Tibial nerve (tissue), 4 donors: ENCODE data around the gene GRIN1. TPM values are rescaled to one million over a fixed set of nuclear protein-coding genes. Genes with fewer than 3 reads are reported as not detected.
A peak's percentile ranks its signal among the peaks of the same experiment; 100 is the strongest.

Experiments
- DNase-seq, 2 donors: peaks; one replicate each; pipeline ENCODE4 v3.0.0-alpha.2; 2019; ENCODE audit warnings: low spot score in 2 of 2
- H3K27ac ChIP-seq, 4 donors: fragments of 200-600 bp; sonication (generic) in 3 of 4; one replicate each; pipeline ENCODE4 v1.5.1; 2017 to 2019; ENCODE audit warnings: mild to moderate bottlenecking in 1 of 4
- H3K27me3 ChIP-seq, 2 donors: fragments of 200-600 bp; sonication (generic) in 1 of 2; one replicate each; pipeline versions ENCODE4 v1.5.1 to v1.6.0; 2017 to 2019
- H3K36me3 ChIP-seq, 3 donors: fragments of 200-600 bp; sonication (generic); one replicate each; pipeline ENCODE4 v1.5.1; 2018 to 2019
- H3K4me1 ChIP-seq, 4 donors: fragments of 200-600 bp; sonication (generic) in 3 of 4; one replicate each; pipeline ENCODE4 v1.5.1; 2017 to 2019
- H3K4me3 ChIP-seq, 4 donors: fragments of 200-600 bp; sonication (generic) in 3 of 4; one replicate each; pipeline ENCODE4 v1.5.1; 2017 to 2019; ENCODE audit warnings: mild to moderate bottlenecking in 1 of 4, moderate library complexity in 1 of 4
- H3K9me3 ChIP-seq, 4 donors: fragments of 200-600 bp; sonication (generic) in 3 of 4; one replicate each; pipeline ENCODE4 v1.5.1; 2017 to 2019
- EP300 ChIP-seq, 2 donors: sonication (generic); formaldehyde crosslinking; IDR thresholded peaks; one replicate each; pipeline ENCODE4 v1.6.1; 2017; ENCODE audit warnings: antibody characterized with exemption in 2 of 2, mild to moderate bottlenecking in 1 of 2
- POLR2A ChIP-seq, 2 donors: fragments of 450-650 bp; IDR thresholded peaks; one replicate each; pipeline ENCODE4 v1.6.1; 2017; ENCODE audit warnings: antibody characterized with exemption in 2 of 2, mild to moderate bottlenecking in 2 of 2, moderate library complexity in 2 of 2
- WGBS, 2 donors: methylation state at CpG; one replicate each; pipeline ENCODE4 v1.1.5; 2018; 5-methylcytosine and 5-hydroxymethylcytosine counted together
- small RNA-seq: library from RNA; depleted of rRNA; stranded (forward); fragments of <200 nt; gene quantifications from one replicate; pipeline ENCODE3, GENCODE V24; 2016
- total RNA-seq, 4 donors: library from RNA; depleted of rRNA; stranded (reverse); fragments of >200 nt; gene quantifications; one replicate each; pipeline ENCODE4 v1.1.0, GENCODE V29; 2016
- TF ChIP-seq, protein P1 (sequence below), 5 experiments: fragments of 200-600 bp in 3 of 5; fragments of 450-650 bp in 2 of 5; sonication (generic) in 3 of 5; IDR thresholded peaks; one replicate each; pipeline ENCODE4 v1.5.1; 2016 to 2019; ENCODE audit warnings: antibody characterized with exemption in 5 of 5, mild to moderate bottlenecking in 3 of 5, moderate library complexity in 2 of 5

GRIN1 gene
- total RNA-seq, 4 donors from 2014 or later = 0.21 TPM; not detected in 3

DNA sequence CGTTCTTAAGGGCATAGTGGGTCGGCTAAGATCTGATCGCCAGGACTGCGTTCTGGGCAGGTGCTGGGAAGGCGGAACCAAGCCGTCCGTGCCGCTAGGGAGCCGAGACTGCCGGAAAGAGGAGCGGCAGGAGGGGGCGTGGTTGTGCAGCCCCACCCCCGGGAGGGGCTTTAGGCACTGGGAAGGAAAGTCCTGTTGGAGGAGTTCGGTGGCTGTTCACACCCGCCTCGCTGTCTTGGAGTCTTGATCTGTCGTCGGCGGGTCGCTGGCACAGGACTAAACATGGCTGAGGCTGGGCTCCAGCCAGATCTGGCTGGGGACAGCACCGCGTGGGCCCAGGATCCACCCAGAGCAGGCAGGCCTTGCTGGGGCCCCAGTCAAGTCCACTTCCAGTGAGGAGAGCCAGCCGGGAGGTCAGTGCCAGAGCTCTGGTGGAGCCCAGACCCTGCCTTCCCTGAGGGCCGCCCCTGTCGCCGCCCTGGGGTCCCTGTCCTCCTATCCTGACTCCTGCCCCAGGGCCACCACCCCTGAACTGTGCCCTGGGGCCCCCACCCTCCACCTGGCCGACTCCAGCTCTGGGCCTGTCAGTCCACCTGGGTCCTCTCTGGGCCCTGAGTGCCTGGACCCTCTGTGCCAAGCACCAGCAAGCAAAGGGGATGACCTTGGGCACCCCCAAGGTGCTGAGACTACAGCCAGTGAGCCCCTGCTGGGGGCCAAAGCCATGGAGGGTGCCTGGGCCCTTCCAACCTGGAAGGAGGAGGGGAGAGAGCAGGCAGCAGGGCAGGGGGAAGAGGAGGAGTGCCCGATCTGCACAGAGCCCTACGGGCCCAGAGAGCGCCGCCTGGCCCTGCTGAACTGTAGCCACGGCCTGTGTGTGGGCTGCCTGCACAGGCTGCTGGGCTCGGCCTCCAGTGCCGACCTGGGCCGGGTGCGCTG is 78.6 kb downstream of the GRIN1 start:
- peak overlapping the region in 3 of 4 donors; percentile 76 to 83 (median 80) for H3K27ac ChIP-seq
- DNase-seq = peak; percentile 43 to 48
- WGBS, 2 donors = 52 to 65% methylated on average over 14 to 29 of the region's 36 CpGs

DNA sequence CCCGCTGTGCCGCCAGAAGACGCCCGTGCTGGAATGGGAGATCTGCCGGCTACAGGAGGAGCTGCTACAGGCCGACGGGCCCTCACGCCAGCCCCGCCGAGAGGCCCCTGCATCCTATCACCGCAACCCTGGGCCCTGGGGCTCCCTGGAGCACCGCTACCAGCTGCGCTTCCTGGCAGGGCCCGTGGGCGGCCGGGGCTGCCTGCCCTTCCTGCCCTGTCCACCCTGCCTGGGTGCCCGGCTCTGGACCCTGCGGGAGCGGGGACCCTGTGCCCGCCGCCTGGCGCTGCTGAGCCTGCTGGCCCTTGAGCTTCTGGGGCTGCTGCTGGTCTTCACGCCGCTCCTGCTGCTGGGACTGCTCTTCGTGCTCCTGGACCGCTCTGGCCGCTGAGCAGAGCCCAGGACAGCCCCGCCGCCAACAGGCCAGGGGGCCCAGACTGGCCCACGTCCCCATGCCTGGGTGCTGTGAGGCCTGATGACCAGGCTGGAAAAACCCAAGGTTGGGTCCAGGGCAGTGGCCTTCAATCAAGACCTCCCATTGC is 79.3 kb downstream of the GRIN1 start:
- peaks cover 0 to 61% (median 28%) of the 10 kb centered on the region in 4 donors for H3K4me1 ChIP-seq
- H3K27ac ChIP-seq = peak overlapping the region in 3 of 4 donors; percentile 76 to 83 (median 80)
- peak overlapping the region in 2 of 4 donors; percentile 31 to 40 for H3K4me3 ChIP-seq
- H3K9me3 ChIP-seq = no peaks in the 10 kb centered on the region
- H3K27me3 ChIP-seq = no peaks in the 10 kb centered on the region
- H3K36me3 ChIP-seq = peaks cover 0 to 37% (median 0%) of the 10 kb centered on the region in 3 donors
- no peak for DNase-seq
- WGBS, 2 donors = 81 to 82% methylated on average over 8 to 29 of the region's 30 CpGs
- TF ChIP-seq POLR2A (IDR thresholded peaks at IDR 0.05) = no peak
- TF ChIP-seq, protein P1, sequence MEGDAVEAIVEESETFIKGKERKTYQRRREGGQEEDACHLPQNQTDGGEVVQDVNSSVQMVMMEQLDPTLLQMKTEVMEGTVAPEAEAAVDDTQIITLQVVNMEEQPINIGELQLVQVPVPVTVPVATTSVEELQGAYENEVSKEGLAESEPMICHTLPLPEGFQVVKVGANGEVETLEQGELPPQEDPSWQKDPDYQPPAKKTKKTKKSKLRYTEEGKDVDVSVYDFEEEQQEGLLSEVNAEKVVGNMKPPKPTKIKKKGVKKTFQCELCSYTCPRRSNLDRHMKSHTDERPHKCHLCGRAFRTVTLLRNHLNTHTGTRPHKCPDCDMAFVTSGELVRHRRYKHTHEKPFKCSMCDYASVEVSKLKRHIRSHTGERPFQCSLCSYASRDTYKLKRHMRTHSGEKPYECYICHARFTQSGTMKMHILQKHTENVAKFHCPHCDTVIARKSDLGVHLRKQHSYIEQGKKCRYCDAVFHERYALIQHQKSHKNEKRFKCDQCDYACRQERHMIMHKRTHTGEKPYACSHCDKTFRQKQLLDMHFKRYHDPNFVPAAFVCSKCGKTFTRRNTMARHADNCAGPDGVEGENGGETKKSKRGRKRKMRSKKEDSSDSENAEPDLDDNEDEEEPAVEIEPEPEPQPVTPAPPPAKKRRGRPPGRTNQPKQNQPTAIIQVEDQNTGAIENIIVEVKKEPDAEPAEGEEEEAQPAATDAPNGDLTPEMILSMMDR (IDR thresholded peaks at IDR 0.05) = no peak
- no peak for TF ChIP-seq EP300 (IDR thresholded peaks at IDR 0.05)

More for the DNA sequence above, 78.6 kb downstream of the GRIN1 start:
- Histone ChIP-seq H3K4me1 (peaks cover 0 to 55% (median 23%) of the 10 kb centered on the region in 4 donors), H3K9me3 (no peaks in the 10 kb centered on the region), H3K4me3 (peak overlapping the region in 2 of 4 donors; percentile 31 to 40), H3K36me3 (peaks cover 0 to 37% (median 0%) of the 10 kb centered on the region in 3 donors), H3K27me3 (no peaks in the 10 kb centered on the region)
- TF ChIP-seq EP300 (IDR thresholded peaks at IDR 0.05) = peak in 1 of 2 donors; percentile 53
- peak in 1 of 2 donors; percentile 29 for TF ChIP-seq POLR2A (IDR thresholded peaks at IDR 0.05)
- TF ChIP-seq, protein P1 (IDR thresholded peaks at IDR 0.05) = peak in 1 of 5 experiments; percentile 20

Small RNA genes within 50 kb of the gene (small RNA-seq; reads per million reads assigned to genes)
- gene MIR3621 (not detected), gene RF00153 (not detected)

Other genes starting within 250 kb of the GRIN1 start
- gene FBXW5, start 194.4 kb upstream of the GRIN1 start, total RNA-seq = 100 to 1,000 TPM; 138 to 227 (median 193) TPM
- gene C8G, start 193.9 kb upstream of the GRIN1 start, total RNA-seq = 1 to 10 TPM in 2 of 4 donors, not detected in 2; 3.3 to 5.1 TPM
- gene LCN12, start 186.9 kb upstream of the GRIN1 start, total RNA-seq = 10 to 100 TPM in 2 of 4 donors, 1 to 10 TPM in 2; 2.4 to 16.8 (median 7.8) TPM
- 1,000 to 10,000 TPM; 1,059 to 8,972 (median 6,550) TPM for gene PTGDS, start 161.7 kb upstream of the GRIN1 start, total RNA-seq
- 10 to 100 TPM; 14.7 to 86.3 (median 64.3) TPM for gene LCNL1, start 156.2 kb upstream of the GRIN1 start, total RNA-seq
- 100 to 1,000 TPM in 1 of 4 donors, 10 to 100 TPM in 3; 65.7 to 142 (median 68.9) TPM for gene PAXX, start 146.7 kb upstream of the GRIN1 start, total RNA-seq
- gene CLIC3, start 142.6 kb upstream of the GRIN1 start, total RNA-seq = 100 to 1,000 TPM in 1 of 4 donors, 10 to 100 TPM in 2, 1 to 10 TPM in 1; 1.2 to 120 (median 38.0) TPM
- gene ABCA2, start 110.9 kb upstream of the GRIN1 start, total RNA-seq = 100 to 1,000 TPM; 136 to 291 (median 196) TPM
- under 1 TPM in 1 of 4 donors, not detected in 3; 0.60 TPM for gene FUT7, start 107.1 kb upstream of the GRIN1 start, total RNA-seq
- 100 to 1,000 TPM in 3 of 4 donors, 10 to 100 TPM in 1; 80.6 to 269 (median 182) TPM for gene NPDC1, start 93.0 kb upstream of the GRIN1 start, total RNA-seq
- 10 to 100 TPM in 3 of 4 donors, 1 to 10 TPM in 1; 7.0 to 21.0 (median 18.1) TPM for gene ENTPD2, start 85.1 kb upstream of the GRIN1 start, total RNA-seq
- under 1 TPM in 2 of 4 donors, not detected in 2; 0.22 to 0.90 TPM for gene SAPCD2, start 68.6 kb upstream of the GRIN1 start, total RNA-seq
- gene UAP1L1, start 61.6 kb upstream of the GRIN1 start, total RNA-seq = 10 to 100 TPM in 2 of 4 donors, 1 to 10 TPM in 2; 8.1 to 20.7 (median 12.3) TPM
- 10 to 100 TPM; 47.3 to 58.1 (median 52.1) TPM for gene MAN1B1, start 52.2 kb upstream of the GRIN1 start, total RNA-seq
- 100 to 1,000 TPM in 3 of 4 donors, 10 to 100 TPM in 1; 74.7 to 272 (median 145) TPM for gene DPP7, start 24.4 kb upstream of the GRIN1 start, total RNA-seq
- not detected for gene LRRC26, start 30.9 kb downstream of the GRIN1 start, total RNA-seq
- gene TMEM210, start 32.9 kb downstream of the GRIN1 start, total RNA-seq = not detected
- 10 to 100 TPM; 41.6 to 73.0 (median 58.9) TPM for gene ANAPC2, start 49.4 kb downstream of the GRIN1 start, total RNA-seq
- 10 to 100 TPM; 37.3 to 73.9 (median 53.5) TPM for gene SSNA1, start 49.5 kb downstream of the GRIN1 start, total RNA-seq
- gene TPRN, start 61.6 kb downstream of the GRIN1 start, total RNA-seq = 10 to 100 TPM in 1 of 4 donors, 1 to 10 TPM in 3; 6.8 to 12.3 (median 8.9) TPM
- 10 to 100 TPM; 23.1 to 47.9 (median 30.0) TPM for gene TMEM203, start 66.5 kb downstream of the GRIN1 start, total RNA-seq
- 10 to 100 TPM in 3 of 4 donors, 1 to 10 TPM in 1; 9.4 to 20.1 (median 14.3) TPM for gene NDOR1, start 66.5 kb downstream of the GRIN1 start, total RNA-seq
- 1 to 10 TPM in 3 of 4 donors, under 1 TPM in 1; 0.63 to 8.1 (median 1.5) TPM for gene RNF208, start 83.1 kb downstream of the GRIN1 start, total RNA-seq
- not detected for gene CYSRT1, start 86.0 kb downstream of the GRIN1 start, total RNA-seq
- gene RNF224, start 88.3 kb downstream of the GRIN1 start, total RNA-seq = not detected
- not detected for gene SLC34A3, start 91.7 kb downstream of the GRIN1 start, total RNA-seq
- 100 to 1,000 TPM; 102 to 190 (median 161) TPM for gene TUBB4B, start 102.1 kb downstream of the GRIN1 start, total RNA-seq
- gene STPG3, start 112.1 kb downstream of the GRIN1 start, total RNA-seq = not detected
- 10 to 100 TPM; 29.7 to 52.0 (median 38.7) TPM for gene NELFB, start 116.2 kb downstream of the GRIN1 start, total RNA-seq
- 10 to 100 TPM in 1 of 4 donors, 1 to 10 TPM in 3; 3.3 to 11.4 (median 4.3) TPM for gene TOR4A, start 138.6 kb downstream of the GRIN1 start, total RNA-seq
- 10 to 100 TPM in 1 of 4 donors, 1 to 10 TPM in 3; 3.1 to 13.5 (median 3.9) TPM for gene NRARP, start 163.1 kb downstream of the GRIN1 start, total RNA-seq